Upper lobe of left lung (tissue), 6 donors: ENCODE results near the gene PLEKHB2. TPM values are rescaled to one million over a fixed set of nuclear protein-coding genes. Genes with fewer than 3 reads are reported as not detected.
A peak's percentile ranks its signal among the peaks of the same experiment; 100 is the strongest.
"Not testable (repeated sequence)": the region's sequence is repeated elsewhere in the genome, so short reads cannot be mapped to it uniquely, and the experiment has no call there.

ENCODE experiments used
- ATAC-seq, 2 donors: fragments of 200-7000 bp; cut with Tn5 transposase; one replicate each; pipeline ENCODE4 v1.9.1; 2022; ENCODE audit warnings: mild to moderate bottlenecking in 2 of 2, moderate library complexity in 2 of 2; ENCODE audit not compliant: low FRiP score in 2 of 2
- DNase-seq, 2 donors: peaks; one replicate each; pipeline ENCODE4 v3.0.0-alpha.2; 2019 to 2020
- H3K27ac ChIP-seq, 4 donors: fragments of 200-600 bp; sonication (generic); one replicate each; pipeline ENCODE4 v1.5.1; 2016 to 2019
- H3K27me3 ChIP-seq, 4 donors: fragments of 200-600 bp; sonication (generic); one replicate each; pipeline ENCODE4 v1.5.1; 2017 to 2019
- H3K36me3 ChIP-seq, 4 donors: fragments of 200-600 bp; sonication (generic); one replicate each; pipeline ENCODE4 v1.5.1; 2016 to 2019
- H3K4me1 ChIP-seq, 4 donors: fragments of 200-600 bp; sonication (generic); one replicate each; pipeline ENCODE4 v1.5.1; 2018 to 2019
- H3K4me3 ChIP-seq, 4 donors: fragments of 200-600 bp; sonication (generic); one replicate each; pipeline ENCODE4 v1.5.1; 2017 to 2019; ENCODE audit warnings: mild to moderate bottlenecking in 2 of 4, moderate library complexity in 1 of 4
- H3K9me3 ChIP-seq, 4 donors: fragments of 200-600 bp; sonication (generic); one replicate each; pipeline ENCODE4 v1.5.1; 2018 to 2019
- CTCF ChIP-seq, 6 experiments: fragments of 450-650 bp in 4 of 6; fragments of 200-600 bp in 2 of 6; sonication (generic) in 2 of 6; IDR thresholded peaks; one replicate each; pipeline ENCODE4 v1.5.1; 2016 to 2019; ENCODE audit warnings: antibody characterized with exemption in 6 of 6
- EP300 ChIP-seq, 4 donors: sonication (generic); formaldehyde crosslinking; IDR thresholded peaks; one replicate each; pipeline ENCODE4 v1.5.1; 2017; ENCODE audit warnings: antibody characterized with exemption in 4 of 4, control low read depth in 2 of 4
- POLR2A ChIP-seq, 4 donors: fragments of 450-650 bp; IDR thresholded peaks; one replicate each; pipeline ENCODE4 v1.5.1; 2016 to 2017; ENCODE audit warnings: antibody characterized with exemption in 4 of 4, mild to moderate bottlenecking in 2 of 4
- POLR2AphosphoS5 ChIP-seq, 2 donors: sonication (generic); formaldehyde crosslinking; IDR thresholded peaks; one replicate each; pipeline ENCODE4 v1.5.1; 2017; ENCODE audit warnings: antibody characterized with exemption in 2 of 2
- whole genome bisulfite sequencing, 2 donors: methylation state at CpG; one replicate each; pipeline ENCODE4 v1.1.5; 2017 to 2018; 5-methylcytosine and 5-hydroxymethylcytosine counted together
- total RNA-seq, 6 donors: library from RNA; depleted of rRNA in 4 of 6; stranded (reverse); fragments of >200 nt in 4 of 6; gene quantifications; one replicate each; pipeline versions ENCODE4 v1.1.0 to v1.2.1, GENCODE V29; 2016 to 2021
- donor health status: DM: no; HTN: no; CAD: no; lungs with moderate emphysema.
- donor health status: DM: no; HTN: yes; CAD: no; lungs with severe emphysema.

Gene PLEKHB2
- total RNA-seq, 6 donors from 2014 or later: 63.9 to 167 (median 87.4) TPM

GRCh38 chr2:131105950-131106801, 1.0 kb downstream of the PLEKHB2 start:
- TF ChIP-seq EP300 (IDR thresholded peaks at IDR 0.05): no peak
- peak in 1 of 4 donors; percentile 53 for TF ChIP-seq POLR2A (IDR thresholded peaks at IDR 0.05)
- TF ChIP-seq CTCF (IDR thresholded peaks at IDR 0.05): no peak
- TF ChIP-seq POLR2AphosphoS5 (IDR thresholded peaks at IDR 0.05): peak in 1 of 2 donors; percentile 26
- ATAC-seq: peak; percentile 64 to 69

GRCh38 chr2:131112529-131112928, 7.4 kb downstream of the PLEKHB2 start:
- DNase-seq (no peak), ATAC-seq (no peak)
- peaks cover 4 to 27% (median 8%) of the 10 kb centered on the region in 4 donors for H3K4me1 ChIP-seq

More at GRCh38 chr2:131105950-131106801, 1.0 kb downstream of the PLEKHB2 start:
- DNase-seq: peak in 1 of 2 donors; percentile 66
- peaks cover 15 to 35% (median 23%) of the 10 kb centered on the region in 4 donors for H3K4me1 ChIP-seq
- H3K4me3 ChIP-seq: peak overlapping the region; percentile 86 to 98 (median 92)
- no peaks in the 10 kb centered on the region for H3K27me3 ChIP-seq
- H3K9me3 ChIP-seq: no peaks in the 10 kb centered on the region
- no peaks in the 10 kb centered on the region for H3K36me3 ChIP-seq
- peak overlapping the region; percentile 96 to 98 (median 97) for H3K27ac ChIP-seq
- 1 to 4% methylated on average over 17 to 19 of the region's 19 CpGs for WGBS, 2 donors

GRCh38 chr2:131113566-131114227, 8.6 kb downstream of the PLEKHB2 start:
- 94% methylated on average over 7 of the region's 7 CpGs for WGBS, 2 donors
- Histone ChIP-seq H3K4me3 (no peak overlapping the region), H3K36me3 (peaks cover 0 to 10% (median 0%) of the 10 kb centered on the region in 4 donors), H3K9me3 (no peaks in the 10 kb centered on the region), H3K4me1 (peaks cover 4 to 23% (median 7%) of the 10 kb centered on the region in 4 donors), H3K27me3 (no peaks in the 10 kb centered on the region), H3K27ac (no peak overlapping the region)
- DNase-seq (no peak), ATAC-seq (peak in 1 of 2 donors; percentile 31)
- no peak for TF ChIP-seq POLR2A (IDR thresholded peaks at IDR 0.05)

More at GRCh38 chr2:131112529-131112928, 7.4 kb downstream of the PLEKHB2 start:
- no peak overlapping the region for H3K4me3 ChIP-seq
- no peaks in the 10 kb centered on the region for H3K27me3 ChIP-seq
- TF ChIP-seq EP300 (IDR thresholded peaks at IDR 0.05): no peak
- TF ChIP-seq POLR2AphosphoS5 (IDR thresholded peaks at IDR 0.05): no peak
- TF ChIP-seq POLR2A (IDR thresholded peaks at IDR 0.05): no peak
- TF ChIP-seq CTCF (IDR thresholded peaks at IDR 0.05): no peak
- 39 to 59% methylated on average over 2 of the region's 2 CpGs for WGBS, 2 donors
- H3K36me3 ChIP-seq: peaks cover 0 to 10% (median 0%) of the 10 kb centered on the region in 4 donors
- H3K9me3 ChIP-seq: no peaks in the 10 kb centered on the region
- no peak overlapping the region for H3K27ac ChIP-seq

- not testable (repeated sequence) for H3K27ac ChIP-seq, ATAC-seq, H3K4me3 ChIP-seq, DNase-seq, H3K36me3 ChIP-seq, H3K9me3 ChIP-seq, H3K27me3 ChIP-seq
- 91 to 100% methylated on average over 3 of the region's 3 CpGs for WGBS, 2 donors
- H3K4me1 ChIP-seq: peaks cover 4 to 23% (median 7%) of the 10 kb centered on the region in 4 donors
Observed at GRCh38 chr2:131114950-131115349, 9.8 kb downstream of the PLEKHB2 start.

GRCh38 chr2:131115752-131116151, 10.6 kb downstream of the PLEKHB2 start:
- Histone ChIP-seq H3K4me1 (peaks cover 4 to 23% (median 7%) of the 10 kb centered on the region in 4 donors), H3K9me3 (no peaks in the 10 kb centered on the region), H3K4me3 (no peak overlapping the region), H3K27me3 (no peaks in the 10 kb centered on the region), H3K27ac (no peak overlapping the region), H3K36me3 (peaks cover 0 to 11% (median 1%) of the 10 kb centered on the region in 4 donors)
- DNase-seq (no peak), ATAC-seq (no peak)
- TF ChIP-seq POLR2AphosphoS5 (IDR thresholded peaks at IDR 0.05) (no peak), EP300 (IDR thresholded peaks at IDR 0.05) (no peak), POLR2A (IDR thresholded peaks at IDR 0.05) (no peak), CTCF (IDR thresholded peaks at IDR 0.05) (no peak)
